Activated CD8-positive, alpha-beta memory T cell treated with anti-CD3 and anti-CD28 coated beads, Interleukin-2, amount 50 U/mL, for 4 hours (primary cell): ENCODE results near the gene CCR5.
"Not testable (repeated sequence)": the region's sequence is repeated elsewhere in the genome, so short reads cannot be mapped to it uniquely, and the experiment has no call there.

Experiments
- DNase-seq: peaks from one replicate; pipeline ENCODE4 v3.0.0-alpha.2; 2020

CCR5 gene

GRCh38 chr3:46370839-46371518, at the start of gene CCR5:
TSS of gene CCR5 (plus strand) at chr3:46370946. CDS start at chr3:46372903, 1,957 bp downstream.
- no peak for DNase-seq

DNA sequence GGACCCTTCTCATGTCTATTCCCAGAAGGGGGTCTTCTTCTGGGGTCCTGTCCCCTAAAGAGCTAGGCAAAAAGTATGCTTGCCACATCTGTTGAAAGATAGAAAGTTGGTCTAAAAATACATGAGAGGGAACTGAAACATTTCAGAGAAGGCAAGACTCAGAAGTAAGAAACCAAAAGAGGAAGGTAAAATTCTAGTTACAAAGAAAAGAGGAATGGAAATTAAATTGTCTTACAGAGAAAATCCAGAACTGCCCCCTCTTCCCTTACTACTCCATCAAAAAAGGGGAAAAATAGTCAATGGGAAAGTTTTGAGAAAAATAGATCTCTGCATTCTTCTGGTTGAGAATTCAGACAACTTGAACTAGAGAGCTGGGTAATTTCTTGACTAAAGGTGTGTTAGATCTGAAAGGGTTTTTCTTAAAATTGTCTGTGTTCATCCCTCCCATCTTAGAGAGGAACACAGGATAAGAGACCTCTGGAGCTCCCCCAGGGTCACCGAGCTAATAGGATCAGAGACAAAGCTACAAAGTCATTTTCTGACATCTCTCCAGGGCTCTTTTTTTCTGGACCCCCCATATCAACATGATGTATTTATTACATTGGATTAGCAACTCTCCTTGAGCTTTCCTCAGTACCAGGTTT, 49.2 kb upstream of the CCR5 start:
- no peak for DNase-seq

- no peak for DNase-seq
Observed at GRCh38 chr3:46324036-46324435, 46.7 kb upstream of the CCR5 start.

DNA sequence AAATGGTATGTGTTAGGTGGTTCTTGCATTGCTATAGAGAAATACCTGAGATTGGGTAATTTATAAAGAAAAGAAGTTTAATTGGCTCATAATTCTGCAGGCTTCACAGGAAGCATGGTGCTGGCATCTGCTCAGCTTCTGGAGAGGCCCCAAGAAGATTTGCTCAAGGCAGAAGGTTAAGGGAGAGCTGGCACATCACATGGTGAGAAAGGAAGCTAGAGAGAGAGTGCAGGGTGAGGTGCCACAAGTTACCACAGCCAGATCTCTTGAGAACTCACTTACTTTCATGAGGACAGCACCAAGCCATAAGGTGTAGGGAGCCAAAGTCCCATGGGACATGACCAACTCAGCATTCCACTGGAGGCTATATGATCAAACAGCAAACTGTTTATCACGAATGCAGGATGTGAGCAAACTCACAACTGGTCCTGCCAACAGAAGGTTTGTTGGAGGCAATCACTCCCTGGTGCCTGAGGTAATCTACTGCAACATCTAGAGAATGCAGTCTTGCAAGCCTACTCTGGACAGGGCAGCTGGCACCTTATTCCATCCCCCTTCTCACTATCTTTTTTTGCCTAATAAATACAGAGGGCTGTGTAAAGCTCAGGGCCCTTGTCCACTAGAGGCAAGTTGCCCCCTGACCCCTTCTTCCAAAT, 45.0 kb upstream of the CCR5 start:
- DNase-seq: no peak

DNA sequence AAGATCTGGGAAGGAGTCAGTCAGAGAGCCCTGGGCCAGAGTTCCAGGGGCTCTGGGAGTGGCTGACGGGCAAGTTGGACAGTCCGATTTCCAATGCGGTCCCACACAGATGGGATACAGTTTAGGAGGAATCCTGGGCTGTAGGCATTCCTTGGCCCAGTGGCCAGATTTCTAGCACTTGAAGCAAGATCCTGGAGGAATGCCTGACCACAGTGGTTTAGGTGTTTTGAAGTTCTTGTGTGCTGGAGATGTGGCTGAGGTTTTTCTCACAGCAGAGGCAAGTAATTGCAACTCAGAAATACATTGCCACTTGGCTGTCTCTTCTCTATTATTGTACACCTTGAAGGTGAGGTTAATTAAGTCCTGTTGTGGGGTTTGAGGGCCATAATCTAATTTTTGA, 40.1 kb upstream of the CCR5 start:
- not testable (repeated sequence) for DNase-seq

DNA sequence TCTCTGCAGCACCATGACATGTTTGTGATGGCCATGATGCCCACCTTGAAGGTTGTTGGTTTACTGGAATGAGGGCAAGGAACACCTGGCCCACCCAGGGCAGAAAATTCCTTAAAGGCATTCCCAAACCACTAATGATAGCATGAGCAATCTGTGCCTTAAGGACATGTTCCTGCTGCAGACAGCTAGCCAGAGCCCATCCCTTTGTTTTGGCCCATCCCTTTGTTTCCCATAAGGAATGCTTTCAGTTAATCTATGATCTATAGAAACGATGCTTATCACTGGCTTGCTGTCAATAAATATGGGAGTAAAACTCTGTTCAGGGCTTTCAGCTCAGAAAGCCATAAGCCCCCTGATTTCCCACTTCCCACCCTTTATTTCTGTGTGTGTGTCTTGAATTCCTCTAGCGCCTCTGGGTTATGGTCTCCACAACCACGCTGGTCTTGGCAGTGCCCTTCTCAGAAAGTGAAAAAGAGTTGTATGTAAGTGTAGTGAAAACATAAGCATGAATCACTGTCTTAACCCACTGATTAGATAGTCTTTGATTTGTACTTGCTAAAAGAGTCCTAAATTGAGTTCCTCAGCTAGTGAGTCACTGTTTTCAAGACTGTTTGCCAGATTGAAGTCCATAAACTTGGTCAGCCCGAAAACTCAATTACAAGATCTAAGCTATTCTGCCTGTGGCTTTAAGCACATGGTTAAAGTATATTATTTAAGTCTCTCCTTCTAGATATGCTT, 35.8 kb upstream of the CCR5 start:
- DNase-seq: no peak

GRCh38 chr3:46335541-46335940, 35.2 kb upstream of the CCR5 start:
- DNase-seq: no peak

DNA sequence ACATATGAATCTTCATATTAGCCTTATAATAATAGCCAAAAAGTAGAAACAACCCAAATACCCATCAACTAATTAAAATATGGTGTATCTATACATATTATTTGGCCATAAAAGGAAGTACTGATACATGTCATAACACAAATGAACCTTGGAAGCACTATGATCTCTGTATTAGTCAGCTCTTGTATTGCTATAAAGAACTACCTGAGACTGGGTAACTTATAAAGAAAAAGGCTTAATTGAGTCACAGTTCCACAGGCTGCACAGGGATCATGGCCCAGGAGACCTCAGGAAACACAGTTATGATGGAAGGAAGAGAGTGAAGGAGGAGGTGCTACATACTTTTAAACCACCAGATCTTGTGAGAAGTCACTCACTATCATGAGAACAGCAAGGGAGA, 32.8 kb upstream of the CCR5 start:
- DNase-seq: no peak

GRCh38 chr3:46338840-46339239, 31.9 kb upstream of the CCR5 start:
- DNase-seq: no peak

DNA sequence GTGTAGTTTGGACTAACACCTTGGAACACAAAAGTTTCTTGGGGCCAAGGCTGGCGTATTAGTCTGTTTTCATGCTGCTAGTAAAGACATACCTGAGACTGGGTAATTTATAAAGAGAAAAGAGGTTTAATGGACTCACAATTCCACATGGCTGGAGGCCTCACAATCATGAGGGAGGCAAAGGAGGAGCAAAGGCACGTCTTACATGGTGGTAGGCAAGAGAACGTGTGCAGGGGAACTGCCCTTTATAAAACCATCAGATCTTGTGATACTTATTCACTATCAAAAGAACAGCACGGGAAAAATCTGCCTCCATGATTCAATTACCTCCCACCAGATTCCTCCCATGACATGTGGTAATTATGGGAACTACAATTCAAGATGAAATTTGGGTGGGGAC, 26.3 kb upstream of the CCR5 start:
- no peak for DNase-seq

DNA sequence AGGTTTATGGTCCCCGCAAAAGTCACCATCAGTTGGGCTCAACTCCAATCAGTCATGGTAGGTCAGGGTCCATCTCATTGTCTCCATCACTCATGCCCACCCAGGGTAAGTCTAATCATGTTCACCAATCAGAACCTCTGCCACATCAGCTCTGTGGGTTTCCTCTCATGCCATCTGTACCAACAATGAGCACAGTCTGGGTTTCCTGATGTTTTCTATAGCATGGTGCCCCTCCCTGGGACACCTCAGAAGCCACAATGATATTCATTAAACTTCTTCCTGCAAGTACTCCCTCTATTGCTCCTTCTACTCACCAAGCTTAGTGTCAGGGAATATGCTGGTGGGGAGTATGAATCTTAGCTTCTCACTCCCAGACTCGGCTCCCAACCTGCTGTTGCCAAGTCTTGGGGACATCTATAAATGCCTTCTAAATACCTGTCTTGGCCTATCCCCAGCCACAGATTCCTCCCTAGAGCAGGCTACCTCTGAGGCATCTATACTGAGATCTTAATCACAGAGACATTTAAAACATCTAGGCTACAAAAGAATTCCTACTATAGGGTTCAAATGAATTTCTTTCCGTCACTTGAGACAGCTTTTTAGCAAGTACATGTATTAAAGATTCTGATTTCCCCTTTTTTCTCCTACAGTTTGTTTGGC, 21.8 kb upstream of the CCR5 start:
- no peak for DNase-seq

GRCh38 chr3:46349484-46350261, 21.1 kb upstream of the CCR5 start:
- DNase-seq: no peak

DNA sequence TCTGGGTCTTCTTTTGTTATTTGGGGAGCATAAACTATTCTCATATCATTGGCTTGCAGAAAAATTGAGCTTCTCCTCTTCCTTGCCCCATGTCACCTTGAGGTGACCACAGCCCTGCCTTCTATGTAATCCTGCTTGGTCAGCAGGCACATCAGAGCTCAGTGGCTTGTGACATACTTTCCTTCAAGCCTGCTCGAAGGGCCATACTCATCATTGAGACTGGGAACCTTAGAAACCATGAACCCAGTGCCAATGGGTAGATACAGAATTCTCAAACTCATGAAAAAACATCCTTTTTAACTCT, 20.5 kb upstream of the CCR5 start:
- no peak for DNase-seq

DNA sequence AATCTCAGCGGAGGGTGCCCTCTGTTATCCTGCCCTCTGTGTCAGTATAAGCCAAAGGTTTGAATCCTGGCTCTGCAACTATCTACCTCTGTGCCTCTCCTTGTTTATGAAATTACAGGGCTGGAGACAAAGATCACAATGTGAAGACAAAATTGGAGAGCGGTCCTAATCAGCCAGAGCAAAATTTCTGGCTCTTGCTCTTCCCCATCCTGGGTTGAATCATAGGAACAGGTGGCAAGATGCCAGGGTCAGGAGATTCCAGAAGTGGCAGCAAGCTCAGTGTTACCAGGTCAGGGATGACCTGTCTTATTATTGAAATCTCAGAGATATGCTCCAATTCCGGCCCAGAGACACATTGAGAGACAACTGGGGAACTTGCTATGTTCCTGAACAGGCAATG, 19.1 kb upstream of the CCR5 start:
- no peak for DNase-seq

GRCh38 chr3:46353090-46353489, 17.7 kb upstream of the CCR5 start:
- no peak for DNase-seq

- DNase-seq: no peak
Observed at GRCh38 chr3:46353647-46354410, 16.9 kb upstream of the CCR5 start, which contains the start of gene CCR2. TSS of gene CCR2 (plus strand) at chr3:46354111. CDS start at chr3:46357528, 3,417 bp downstream.

GRCh38 chr3:46354478-46354877, 16.3 kb upstream of the CCR5 start:
- no peak for DNase-seq

DNA sequence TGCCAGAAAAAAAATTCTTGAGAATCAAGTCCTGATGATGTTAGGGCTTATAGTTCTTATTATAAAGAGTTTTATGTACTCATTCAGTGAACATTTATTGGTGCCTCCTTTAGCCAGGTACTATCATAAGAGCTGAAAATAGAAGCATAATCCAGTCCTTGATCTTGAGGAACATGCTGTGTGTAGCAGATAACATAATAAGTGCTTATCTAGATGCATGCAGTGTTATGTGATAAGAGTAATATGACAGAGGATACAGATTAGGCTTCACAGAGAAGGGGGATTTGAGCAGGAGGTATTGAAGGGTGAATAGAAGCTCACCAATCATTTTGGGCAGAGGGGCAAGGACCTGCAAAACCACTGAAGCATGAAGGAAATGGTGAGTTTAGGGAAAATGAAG, 15.8 kb upstream of the CCR5 start:
- DNase-seq: no peak

- DNase-seq: no peak
Observed at GRCh38 chr3:46356276-46356675, 14.5 kb upstream of the CCR5 start.

DNA sequence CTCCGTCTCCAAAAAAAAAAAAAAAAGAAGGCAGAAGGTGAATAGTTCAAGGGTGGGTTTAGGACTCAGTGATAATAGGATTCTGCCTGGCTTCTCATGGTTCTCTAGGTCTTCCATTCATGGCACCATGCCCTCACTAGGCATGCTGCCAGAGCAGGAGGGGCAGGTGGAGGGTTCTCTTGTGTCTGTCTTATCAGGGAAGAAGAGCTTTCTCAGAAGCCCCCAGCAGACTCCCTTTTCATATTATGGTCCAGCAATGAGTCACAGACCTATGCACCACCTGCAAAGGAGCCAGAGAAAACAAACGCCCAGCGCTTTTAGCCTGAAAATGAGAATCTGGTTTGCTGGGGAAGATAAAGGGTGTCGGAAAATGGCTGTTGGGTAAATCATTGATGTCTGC, 13.8 kb upstream of the CCR5 start:
- no peak for DNase-seq

DNA sequence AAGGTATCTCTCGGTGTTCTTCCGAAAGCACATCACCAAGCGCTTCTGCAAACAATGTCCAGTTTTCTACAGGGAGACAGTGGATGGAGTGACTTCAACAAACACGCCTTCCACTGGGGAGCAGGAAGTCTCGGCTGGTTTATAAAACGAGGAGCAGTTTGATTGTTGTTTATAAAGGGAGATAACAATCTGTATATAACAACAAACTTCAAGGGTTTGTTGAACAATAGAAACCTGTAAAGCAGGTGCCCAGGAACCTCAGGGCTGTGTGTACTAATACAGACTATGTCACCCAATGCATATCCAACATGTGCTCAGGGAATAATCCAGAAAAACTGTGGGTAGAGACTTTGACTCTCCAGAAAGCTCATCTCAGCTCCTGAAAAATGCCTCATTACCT, 12.3 kb upstream of the CCR5 start:
- no peak for DNase-seq
